ENCODE data around the gene CBX4.

Gene CBX4

GRCh38 chr17:79802736-79803420 lies 36.4 kb downstream of the CBX4 start:
- TF ChIP-seq CTCF (IDR thresholded peaks at IDR 0.05) = no peak
- Histone ChIP-seq H3K27ac (no peak overlapping the region), H3K4me3 (peak overlapping the region; percentile 31)
- no peak for DNase-seq (ENCODE audit: low spot score)

- TF ChIP-seq CTCF (IDR thresholded peaks at IDR 0.05) = no peak
- DNase-seq (ENCODE audit: low spot score) = no peak
- H3K27ac ChIP-seq = no peak overlapping the region
- H3K4me3 ChIP-seq = peak overlapping the region; percentile 31
Measured at GRCh38 chr17:79802039-79802735, 37.1 kb downstream of the CBX4 start.

GRCh38 chr17:79801156-79802038 lies 37.8 kb downstream of the CBX4 start:
- Histone ChIP-seq H3K4me3 (peak overlapping the region; percentile 4), H3K27ac (no peak overlapping the region)
- DNase-seq (ENCODE audit: low spot score) = no peak
- no peak for TF ChIP-seq CTCF (IDR thresholded peaks at IDR 0.05)

- H3K27ac ChIP-seq = no peak overlapping the region
- peak overlapping the region; percentile 4 for H3K4me3 ChIP-seq
- no peak for TF ChIP-seq CTCF (IDR thresholded peaks at IDR 0.05)
- no peak for DNase-seq (ENCODE audit: low spot score)
Measured at GRCh38 chr17:79800325-79801155, 38.7 kb downstream of the CBX4 start.

GRCh38 chr17:79799538-79800324 lies 39.5 kb downstream of the CBX4 start:
- no peak for DNase-seq (ENCODE audit: low spot score)
- TF ChIP-seq CTCF (IDR thresholded peaks at IDR 0.05) = no peak
- no peak overlapping the region for H3K27ac ChIP-seq
- H3K4me3 ChIP-seq = no peak overlapping the region

- DNase-seq (ENCODE audit: low spot score) = no peak
- TF ChIP-seq CTCF (IDR thresholded peaks at IDR 0.05) = no peak
- no peak overlapping the region for H3K27ac ChIP-seq
- peak overlapping the region; percentile 96 for H3K4me3 ChIP-seq
Measured at GRCh38 chr17:79799174-79799537, 40.1 kb downstream of the CBX4 start.

All from coronary artery (tissue), 2 donors.